HG03354 (cell line): ENCODE measurements around the gene TRDMT1.

Experiments used
- ATAC-seq: cut with Tn5 transposase; IDR thresholded peaks from one replicate; pipeline ENCODE4 v1.9.1; 2021; ENCODE audit warnings: mild to moderate bottlenecking; ENCODE audit not compliant: unreplicated experiment, poor library complexity, severe bottlenecking

The TRDMT1 gene

DNA sequence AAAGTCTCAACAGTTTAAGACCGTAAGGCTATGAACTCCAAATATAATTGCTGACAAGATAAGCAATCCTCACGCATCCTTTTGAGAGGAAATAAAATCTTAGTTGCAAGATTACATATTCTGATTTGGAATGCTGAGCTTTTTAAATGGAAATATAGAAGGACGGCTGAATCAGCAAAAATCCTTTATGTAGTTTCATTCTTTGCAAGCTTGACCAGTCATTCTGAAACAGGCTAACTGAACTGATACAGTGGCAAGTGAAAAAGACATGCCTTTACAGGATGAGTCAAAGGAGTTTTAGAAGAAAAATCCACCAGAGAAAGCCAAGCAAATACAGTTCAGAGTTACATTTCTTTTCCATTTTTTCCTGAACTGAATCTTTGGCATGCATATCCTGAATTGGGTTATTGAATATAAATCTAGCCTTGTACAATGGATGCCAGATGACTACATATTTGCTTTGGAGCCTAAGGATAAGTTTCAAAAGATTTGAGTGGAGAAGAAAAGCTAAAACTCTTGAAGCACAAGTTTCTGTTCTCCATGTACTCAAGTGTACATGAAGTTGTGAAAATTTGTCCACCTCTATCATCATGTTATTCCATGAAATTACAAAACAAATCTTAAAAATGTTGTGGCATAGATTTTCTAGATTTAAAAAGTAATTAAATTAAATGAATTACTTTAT, 30.9 kb upstream of the TRDMT1 start:
- no peak for ATAC-seq

DNA sequence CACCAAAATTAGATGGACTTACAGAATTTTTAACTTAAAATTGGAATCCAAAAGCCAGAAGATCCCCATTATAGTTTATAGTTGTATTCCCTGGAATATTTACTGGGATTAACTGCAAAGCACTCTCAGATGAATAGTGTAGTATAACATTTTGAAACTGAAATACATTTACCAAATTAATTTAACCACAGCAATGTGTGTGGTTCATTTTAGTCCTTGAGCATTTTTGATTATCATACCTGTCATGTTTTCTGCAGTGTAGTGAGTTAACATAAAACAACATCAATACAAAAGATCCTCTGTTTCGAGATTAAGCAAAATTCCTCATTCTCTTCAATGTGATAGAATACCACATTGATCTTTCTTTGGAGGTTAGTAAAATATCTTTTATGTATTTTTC, 30.3 kb upstream of the TRDMT1 start:
- ATAC-seq: no peak

DNA sequence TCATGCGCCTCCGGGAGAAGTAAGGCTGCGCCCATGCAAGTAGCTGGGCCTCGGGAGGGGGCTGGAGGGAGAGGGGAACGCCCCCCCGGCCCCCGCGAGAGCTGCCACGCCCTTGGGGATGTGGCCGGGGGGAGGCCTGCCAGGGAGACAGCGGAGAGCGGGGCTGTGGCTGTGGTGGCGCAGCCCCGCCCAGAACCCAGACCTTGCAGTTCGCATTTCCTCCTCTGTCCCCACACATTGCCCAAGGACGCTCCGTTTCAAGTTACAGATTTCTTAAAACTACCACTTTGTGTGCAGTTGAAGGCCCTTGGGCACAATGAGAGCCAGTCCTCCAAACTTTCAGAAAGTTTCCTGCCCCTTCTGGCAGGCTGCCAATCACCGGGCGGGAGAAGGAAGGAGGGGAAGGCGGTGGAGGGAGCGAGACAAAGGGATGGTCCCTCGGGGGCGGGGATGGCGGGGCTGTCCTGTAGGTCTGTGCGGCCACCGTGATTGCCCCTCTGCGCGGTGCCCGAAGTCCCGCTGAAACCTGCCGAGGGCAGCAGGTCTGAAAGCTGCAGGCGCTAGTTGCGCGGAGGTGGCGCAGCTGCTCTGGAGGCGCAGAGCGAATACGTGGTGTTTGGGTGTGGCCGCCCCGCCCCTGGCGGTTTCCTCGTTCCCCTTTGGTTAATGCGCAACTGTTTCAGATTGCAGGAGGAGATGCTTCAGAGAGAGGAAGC, 28.7 kb upstream of the TRDMT1 start:
- peak; percentile 54 for ATAC-seq

DNA sequence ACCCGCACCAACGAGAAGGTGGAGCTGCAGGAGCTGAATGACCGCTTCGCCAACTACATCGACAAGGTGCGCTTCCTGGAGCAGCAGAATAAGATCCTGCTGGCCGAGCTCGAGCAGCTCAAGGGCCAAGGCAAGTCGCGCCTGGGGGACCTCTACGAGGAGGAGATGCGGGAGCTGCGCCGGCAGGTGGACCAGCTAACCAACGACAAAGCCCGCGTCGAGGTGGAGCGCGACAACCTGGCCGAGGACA, 28.2 kb upstream of the TRDMT1 start:
- ATAC-seq: peak; percentile 8

DNA sequence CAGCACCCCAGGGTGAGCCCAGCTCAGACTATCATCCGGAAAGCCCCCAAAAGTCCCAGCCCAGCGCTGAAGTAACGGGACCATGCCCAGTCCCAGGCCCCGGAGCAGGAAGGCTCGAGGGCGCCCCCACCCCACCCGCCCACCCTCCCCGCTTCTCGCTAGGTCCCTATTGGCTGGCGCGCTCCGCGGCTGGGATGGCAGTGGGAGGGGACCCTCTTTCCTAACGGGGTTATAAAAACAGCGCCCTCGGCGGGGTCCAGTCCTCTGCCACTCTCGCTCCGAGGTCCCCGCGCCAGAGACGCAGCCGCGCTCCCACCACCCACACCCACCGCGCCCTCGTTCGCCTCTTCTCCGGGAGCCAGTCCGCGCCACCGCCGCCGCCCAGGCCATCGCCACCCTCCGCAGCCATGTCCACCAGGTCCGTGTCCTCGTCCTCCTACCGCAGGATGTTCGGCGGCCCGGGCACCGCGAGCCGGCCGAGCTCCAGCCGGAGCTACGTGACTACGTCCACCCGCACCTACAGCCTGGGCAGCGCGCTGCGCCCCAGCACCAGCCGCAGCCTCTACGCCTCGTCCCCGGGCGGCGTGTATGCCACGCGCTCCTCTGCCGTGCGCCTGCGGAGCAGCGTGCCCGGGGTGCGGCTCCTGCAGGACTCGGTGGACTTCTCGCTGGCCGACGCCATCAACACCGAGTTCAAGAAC, 27.7 kb upstream of the TRDMT1 start:
- ATAC-seq: peak; percentile 20

GRCh38 chr10:17228091-17229015, 26.9 kb upstream of the TRDMT1 start, which contains the start of gene VIM:
Gene VIM, plus strand, starts transcription at chr10:17228241. Its CDS starts 1,182 bp downstream, at chr10:17229423.
- ATAC-seq: peak; percentile 45

DNA sequence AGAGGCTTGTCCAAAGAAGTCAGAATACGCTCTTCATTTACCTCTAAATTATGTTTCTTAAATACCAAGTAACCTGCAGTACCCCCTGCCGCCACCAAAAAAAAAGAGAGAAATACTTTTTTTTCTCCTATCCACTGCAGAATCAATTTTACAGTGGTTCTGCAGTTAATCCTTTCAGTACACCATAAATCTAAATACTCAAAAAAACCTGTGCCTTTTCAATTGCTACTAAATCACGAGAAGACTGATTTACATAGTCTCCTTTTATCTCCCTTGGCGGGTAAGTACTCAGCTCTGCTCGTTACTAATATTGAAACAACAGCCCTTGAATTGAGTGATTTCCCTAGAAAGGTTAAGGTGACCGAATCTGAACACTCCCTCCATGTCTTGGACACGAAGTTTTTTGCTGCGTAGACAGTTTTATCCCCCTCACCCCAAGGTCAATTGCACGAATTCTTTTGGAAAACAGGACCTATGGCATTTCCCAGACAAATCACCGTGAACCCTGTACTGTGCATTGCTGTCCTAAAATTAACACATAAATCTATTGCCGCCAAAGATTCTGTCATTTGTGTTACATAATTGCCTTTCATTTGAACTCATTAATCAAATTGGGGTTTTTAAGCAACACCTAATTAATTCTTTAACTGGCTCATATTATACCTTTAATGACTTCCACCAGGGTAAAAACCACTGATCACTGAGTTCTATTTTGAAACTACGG, 26.1 kb upstream of the TRDMT1 start:
- ATAC-seq: peak; percentile 20

DNA sequence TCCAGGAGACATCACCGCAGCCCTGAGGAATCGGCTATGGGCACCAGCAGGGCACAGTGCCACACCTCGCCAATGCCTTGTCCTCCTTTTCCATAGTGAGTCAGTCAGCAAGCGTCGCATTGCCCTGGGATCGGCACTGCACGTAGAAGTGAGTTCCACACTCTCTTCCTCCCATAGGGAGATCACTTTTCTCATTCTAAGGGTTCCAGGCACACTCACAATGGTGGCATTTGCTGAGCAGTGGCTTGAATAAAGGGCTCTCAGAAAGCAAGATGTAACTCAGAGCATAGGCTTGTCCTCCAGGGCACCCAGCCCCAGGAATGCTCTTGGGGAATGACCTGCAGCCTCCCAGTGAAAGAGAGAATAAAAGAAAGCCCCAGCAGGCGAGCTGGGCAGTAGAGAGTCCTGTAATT, 25.4 kb upstream of the TRDMT1 start:
- ATAC-seq: no peak

- no peak for ATAC-seq
These were observed 24.3 kb upstream of the TRDMT1 start for GRCh38 chr10:17225808-17226207.

DNA sequence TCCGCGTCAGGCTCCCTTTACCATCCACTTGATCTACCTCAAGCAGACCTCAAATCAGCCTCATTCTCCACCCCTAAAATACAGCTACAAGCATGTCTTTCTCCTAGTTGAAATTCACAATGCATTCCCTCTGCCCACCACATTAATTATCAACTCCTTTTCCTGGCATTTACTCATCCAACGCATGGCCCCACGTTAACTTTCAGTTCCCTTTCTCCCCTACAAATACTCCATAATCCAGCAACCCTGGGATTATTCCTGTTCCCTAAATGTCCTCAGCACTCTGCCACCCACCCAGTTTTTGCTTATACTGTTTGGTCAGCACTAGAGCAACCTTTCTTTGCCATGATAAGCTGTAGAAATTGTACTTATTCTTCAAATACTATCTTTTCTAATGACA, 20.9 kb upstream of the TRDMT1 start:
- ATAC-seq: no peak

- ATAC-seq: no peak
These were observed 19.2 kb upstream of the TRDMT1 start for GRCh38 chr10:17220652-17221100.

DNA sequence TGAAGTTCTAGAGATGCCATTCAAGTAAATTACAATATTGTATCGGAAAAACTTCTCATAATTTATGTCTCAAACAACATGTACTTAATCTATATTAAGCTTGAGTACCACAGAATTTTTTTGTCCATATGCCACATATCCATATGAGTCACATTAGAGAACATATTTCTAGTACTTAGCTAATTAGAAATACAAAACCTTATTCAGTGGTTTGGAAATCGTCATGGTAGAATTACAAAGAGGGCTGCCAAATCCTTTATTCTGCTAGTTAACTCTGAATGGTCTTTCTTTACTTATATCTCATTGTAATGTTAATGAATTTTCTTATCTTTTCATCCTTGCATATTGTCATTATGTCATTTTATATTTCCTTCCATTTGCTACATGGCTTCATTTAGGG, 17.6 kb upstream of the TRDMT1 start:
- no peak for ATAC-seq

GRCh38 chr10:17217631-17218232, 16.3 kb upstream of the TRDMT1 start:
- ATAC-seq: no peak

DNA sequence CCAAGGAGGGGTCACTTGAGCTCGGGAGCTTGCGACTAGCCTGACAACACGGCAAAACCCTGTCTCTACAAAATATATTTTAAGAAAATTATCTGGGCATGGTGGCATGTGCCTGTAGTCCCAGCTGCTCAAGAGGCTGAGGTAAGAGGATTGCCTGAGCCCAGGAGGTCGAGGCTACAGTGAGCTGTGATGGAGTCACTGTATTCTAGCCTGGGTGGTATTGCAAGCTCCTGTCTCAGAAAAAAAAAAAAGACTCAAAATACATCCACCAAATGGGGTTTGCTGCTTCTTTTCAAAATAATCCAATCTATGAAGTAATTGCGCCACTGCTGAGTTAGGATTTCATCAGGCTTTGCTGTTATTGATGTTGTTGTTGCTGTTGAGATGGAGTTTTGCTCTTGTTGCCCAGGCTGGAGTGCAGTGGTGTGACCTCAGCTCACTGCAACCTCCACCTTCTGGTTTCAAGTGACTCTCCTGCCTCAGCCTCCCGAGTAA, 15.5 kb upstream of the TRDMT1 start:
- ATAC-seq: no peak

GRCh38 chr10:17216217-17216900, 14.9 kb upstream of the TRDMT1 start:
- peak; percentile 99 for ATAC-seq

GRCh38 chr10:17215782-17216122, 14.3 kb upstream of the TRDMT1 start:
- no peak for ATAC-seq

- no peak for ATAC-seq
These were observed 13.7 kb upstream of the TRDMT1 start for GRCh38 chr10:17214971-17215781.

DNA sequence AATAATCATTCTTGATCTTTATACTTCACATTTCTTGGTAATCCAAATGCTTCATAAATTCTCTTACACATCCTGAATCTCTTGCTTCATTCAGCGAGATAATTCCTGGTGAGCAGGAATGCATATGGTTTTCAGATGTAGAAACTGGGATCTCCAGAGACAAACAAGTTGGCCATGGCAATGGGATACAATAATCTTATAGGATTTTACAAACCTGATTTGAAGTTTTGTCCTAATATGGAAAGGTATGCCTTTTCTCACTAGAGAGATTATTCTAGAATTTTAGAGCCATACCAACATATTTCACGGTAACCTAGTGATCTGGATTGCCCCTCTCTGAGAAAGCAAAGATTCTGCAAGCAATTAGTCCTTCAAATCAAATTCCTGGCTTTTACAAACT, 13.1 kb upstream of the TRDMT1 start:
- ATAC-seq: no peak
